B cell (primary cell): ENCODE results near the gene CD93. TPM values are rescaled to one million over a fixed set of nuclear protein-coding genes. Genes with fewer than 3 reads are reported as not detected.

Experiments used
- ATAC-seq: fragments of 200-7000 bp; cut with Tn5 transposase; one replicate; pipeline ENCODE4 v1.10.0; 2021; ENCODE audit warnings: low read depth, mild to moderate bottlenecking, moderate number of reproducible peaks, moderate library complexity
- CTCF ChIA-PET: fragments of 350-600 bp; sonication (Branson Sonifier 250); formaldehyde crosslinking; loops from one replicate; lab custom pipeline; 2021; ENCODE audit warnings: antibody characterized with exemption, inconsistent platforms; lab: Charles Lee
- POLR2A ChIA-PET: fragments of 350-600 bp; sonication (Branson Sonifier 250); formaldehyde crosslinking; loops from one replicate; lab custom pipeline; 2021; ENCODE audit warnings: antibody characterized with exemption; lab: Charles Lee
- DNase-seq: peaks from one replicate; pipeline ENCODE4 v3.0.0; 2013
- H2AFZ ChIP-seq: 2 replicates; pipeline ENCODE4 v1.6.1; 2012; ENCODE audit warnings: mild to moderate bottlenecking, low read depth, low read length; ENCODE audit not compliant: insufficient read depth, poor library complexity, severe bottlenecking
- H3K27ac ChIP-seq, 2 donors: 1 replicate in 1 of 2; 2 replicates in 1 of 2; pipeline ENCODE4 v1.5.1; 2012 to 2013; ENCODE audit warnings: low read length in 2 of 2, mild to moderate bottlenecking in 2 of 2, moderate library complexity in 1 of 2
- H3K27me3 ChIP-seq, 4 experiments: fragments of 200-600 bp in 1 of 4; sonication (generic) in 1 of 4; replicated peaks in 1 of 4; 1 replicate in 2 of 4; 2 replicates in 2 of 4; pipeline versions ENCODE4 v1.6.1 to v1.7.0; 2013 to 2016; ENCODE audit warnings: low read length in 3 of 4, mild to moderate bottlenecking in 2 of 4, mixed read lengths in 1 of 4, moderate library complexity in 1 of 4; ENCODE audit not compliant: insufficient read depth in 4 of 4, control insufficient read depth in 3 of 4; ENCODE audit errors: control extremely low read depth in 1 of 4
- H3K36me3 ChIP-seq, 2 experiments: replicated peaks in 1 of 2; 1 replicate in 1 of 2; 2 replicates in 1 of 2; pipeline versions ENCODE4 v1.6.1 to v1.7.1; 2013; ENCODE audit warnings: low read length in 1 of 2; ENCODE audit not compliant: insufficient read depth in 2 of 2, control insufficient read depth in 1 of 2; ENCODE audit errors: control extremely low read depth in 1 of 2, extremely low read depth in 1 of 2
- H3K4me1 ChIP-seq, 2 donors: fragments of 200-600 bp in 1 of 2; sonication (generic) in 1 of 2; 1 replicate in 1 of 2; 2 replicates in 1 of 2; pipeline versions ENCODE4 v1.5.1 to v1.6.1; 2013 to 2017; ENCODE audit warnings: low read length in 2 of 2; ENCODE audit not compliant: control insufficient read depth in 2 of 2, insufficient read depth in 2 of 2
- H3K4me2 ChIP-seq: replicated peaks from 2 replicates; pipeline ENCODE3; 2012; ENCODE audit warnings: mild to moderate bottlenecking, low read depth, low read length; ENCODE audit not compliant: poor library complexity, severe bottlenecking
- H3K4me3 ChIP-seq, 5 experiments: fragments of 200-600 bp in 1 of 5; sonication (generic) in 1 of 5; 1 replicate in 3 of 5; 2 replicates in 2 of 5; pipeline versions ENCODE4 v1.5.1 to v1.7.0; 2011 to 2016; ENCODE audit warnings: low read length in 4 of 5, mild to moderate bottlenecking in 4 of 5, low read depth in 2 of 5, control low read depth in 1 of 5, moderate library complexity in 1 of 5; ENCODE audit not compliant: insufficient read depth in 1 of 5; ENCODE audit errors: control extremely low read depth in 1 of 5, extremely low read depth in 1 of 5
- H3K79me2 ChIP-seq: fragments of 200-600 bp; sonication (generic); one replicate; pipeline ENCODE4 v1.6.0; 2016; ENCODE audit warnings: low read length; ENCODE audit not compliant: control insufficient read depth, insufficient read depth
- H3K9ac ChIP-seq: fragments of 200-600 bp; sonication (generic); 2 replicates; pipeline ENCODE4 v1.6.1; 2017; ENCODE audit warnings: mild to moderate bottlenecking, low read length, moderate library complexity
- H3K9me3 ChIP-seq, 3 donors: one replicate each; pipeline versions ENCODE4 v1.6.1 to v1.7.1; 2013; ENCODE audit warnings: low read length in 2 of 3; ENCODE audit not compliant: control insufficient read depth in 2 of 3, insufficient read depth in 1 of 3; ENCODE audit errors: control extremely low read depth in 1 of 3
- H4K20me1 ChIP-seq: 2 replicates; pipeline ENCODE4 v1.6.0; 2012; ENCODE audit warnings: mild to moderate bottlenecking, low read length; ENCODE audit not compliant: insufficient read depth, control insufficient read depth, poor library complexity, severe bottlenecking
- H3K27ac Mint-ChIP-seq: one replicate; pipeline ENCODE4 v1.8.0; 2021; ENCODE audit warnings: mixed read lengths
- H3K27me3 Mint-ChIP-seq: one replicate; pipeline ENCODE4 v1.8.0; 2021; ENCODE audit warnings: mixed read lengths
- H3K4me1 Mint-ChIP-seq: one replicate; pipeline ENCODE4 v1.8.0; 2021; ENCODE audit warnings: mixed read lengths
- H3K4me3 Mint-ChIP-seq: one replicate; pipeline ENCODE4 v1.8.0; 2021; ENCODE audit warnings: mixed read lengths
- H3K9me3 Mint-ChIP-seq: one replicate; pipeline ENCODE4 v1.8.0; 2022; ENCODE audit warnings: mixed read lengths; ENCODE audit not compliant: insufficient read depth
- EZH2 ChIP-seq: IDR thresholded peaks from 2 replicates; pipeline ENCODE4 v1.6.1; 2012; ENCODE audit warnings: borderline replicate concordance, low read depth, mild to moderate bottlenecking, moderate library complexity, low read length; ENCODE audit not compliant: insufficient read depth, poor library complexity, severe bottlenecking
- WGBS: methylation state at CpG from one replicate; pipeline ENCODE4 v1.1.5; 2013; ENCODE audit warnings: missing lambda C conversion rate; ENCODE audit not compliant: insufficient coverage; 5-methylcytosine and 5-hydroxymethylcytosine counted together
- intact Hi-C: fragments of 100-400 bp; cut with micrococcal nuclease; formaldehyde crosslinking; loops from one replicate; pipeline ENCODE4 v1.10.0; 2022
- polyA plus RNA-seq: library from polyadenylated mRNA; depleted of rRNA; stranded (reverse); fragments of >200 nt; gene quantifications from 2 replicates; pipeline ENCODE4 v1.2.3, GENCODE V29; 2012
- total RNA-seq, 2 donors: library from RNA; stranded (reverse); fragments of 120-200 nt in 1 of 2; gene quantifications; 1 replicate in 1 of 2; 2 replicates in 1 of 2; pipeline versions ENCODE4 v1.2.3 to v1.2.4, GENCODE V29; 2013 to 2022
- TF ChIP-seq, protein P1 (sequence below): fragments of 200-600 bp; IDR thresholded peaks from one replicate; pipeline ENCODE4 v1.8.0; 2022; ENCODE audit warnings: antibody characterized with exemption, mild to moderate bottlenecking

Gene CD93
- total and polyA plus RNA-seq, 2 donors (not counting 1 experiment from before 2014, with no cell fraction given): 0.12 to 0.51 TPM

DNA sequence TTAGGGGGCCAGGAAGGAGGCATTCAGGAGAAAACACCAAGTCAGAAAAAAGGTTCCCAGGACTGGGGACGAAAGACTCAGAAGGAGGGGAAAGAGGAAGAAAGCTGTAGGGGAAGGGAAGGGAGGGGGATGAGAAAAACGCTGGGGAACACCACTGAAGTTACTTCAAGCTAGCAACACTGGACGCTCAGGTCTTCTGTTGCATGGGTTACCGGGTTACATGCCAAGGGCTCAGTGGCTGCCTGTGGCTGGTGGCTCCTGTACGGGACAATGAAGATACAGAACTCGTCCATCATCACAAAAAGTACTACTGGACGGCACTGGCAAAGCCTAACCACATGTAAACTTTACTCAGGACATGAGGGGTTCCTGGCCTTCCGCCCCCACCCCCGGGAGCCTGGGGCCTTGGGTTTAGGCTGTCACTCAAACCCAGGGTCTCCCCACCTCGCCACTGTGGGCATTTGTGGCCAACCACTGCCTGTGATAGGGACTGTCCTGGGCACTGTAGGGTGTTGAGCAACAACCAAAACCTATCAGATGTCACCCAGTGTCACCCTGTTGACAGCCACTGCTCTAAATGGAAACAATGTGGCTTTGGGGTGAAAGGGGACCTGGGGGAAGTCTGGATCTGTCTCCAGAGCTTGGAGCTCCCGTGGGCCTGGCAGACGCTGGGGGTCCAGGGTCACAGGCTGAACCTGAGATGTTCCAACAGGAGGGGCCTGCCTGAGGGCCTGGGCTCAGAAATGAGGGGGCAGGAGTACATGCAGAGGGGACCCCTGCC, 40.3 kb upstream of the CD93 start:
- no peak for ATAC-seq
- H3K79me2 ChIP-seq: no peaks in the 10 kb centered on the region

GRCh38 chr20:23125625-23126191, 39.6 kb upstream of the CD93 start:
- Histone ChIP-seq H3K27me3 (no peaks in the 10 kb centered on the region), H3K79me2 (no peaks in the 10 kb centered on the region), H3K27ac (no peak overlapping the region), H3K9ac (no peak overlapping the region), H2AFZ (no peak overlapping the region), H3K4me2 (no peak overlapping the region), H3K36me3 (no peaks in the 10 kb centered on the region), H4K20me1 (no peaks in the 10 kb centered on the region), H3K4me3 (no peak overlapping the region), H3K9me3 (peaks cover 0 to 11% (median 0%) of the 10 kb centered on the region in 3 donors), H3K4me1 (peaks cover 0 to 15% of the 10 kb centered on the region in 2 donors)
- TF ChIP-seq, protein P1, sequence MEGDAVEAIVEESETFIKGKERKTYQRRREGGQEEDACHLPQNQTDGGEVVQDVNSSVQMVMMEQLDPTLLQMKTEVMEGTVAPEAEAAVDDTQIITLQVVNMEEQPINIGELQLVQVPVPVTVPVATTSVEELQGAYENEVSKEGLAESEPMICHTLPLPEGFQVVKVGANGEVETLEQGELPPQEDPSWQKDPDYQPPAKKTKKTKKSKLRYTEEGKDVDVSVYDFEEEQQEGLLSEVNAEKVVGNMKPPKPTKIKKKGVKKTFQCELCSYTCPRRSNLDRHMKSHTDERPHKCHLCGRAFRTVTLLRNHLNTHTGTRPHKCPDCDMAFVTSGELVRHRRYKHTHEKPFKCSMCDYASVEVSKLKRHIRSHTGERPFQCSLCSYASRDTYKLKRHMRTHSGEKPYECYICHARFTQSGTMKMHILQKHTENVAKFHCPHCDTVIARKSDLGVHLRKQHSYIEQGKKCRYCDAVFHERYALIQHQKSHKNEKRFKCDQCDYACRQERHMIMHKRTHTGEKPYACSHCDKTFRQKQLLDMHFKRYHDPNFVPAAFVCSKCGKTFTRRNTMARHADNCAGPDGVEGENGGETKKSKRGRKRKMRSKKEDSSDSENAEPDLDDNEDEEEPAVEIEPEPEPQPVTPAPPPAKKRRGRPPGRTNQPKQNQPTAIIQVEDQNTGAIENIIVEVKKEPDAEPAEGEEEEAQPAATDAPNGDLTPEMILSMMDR: no peak
- no peak for TF ChIP-seq EZH2
- WGBS: 7% methylated on average over 4 of the region's 5 CpGs
- ChIA-PET CTCF (no interaction called here), POLR2A (no interaction called here)
- DNase-seq: peak; percentile 5
- Mint-ChIP-seq H3K4me3 (no peak overlapping the region), H3K4me1 (peaks cover 6% of the 10 kb centered on the region), H3K27me3 (peaks cover 15% of the 10 kb centered on the region), H3K9me3 (no peaks in the 10 kb centered on the region), H3K27ac (no peak overlapping the region)
- intact Hi-C loops: no loop called here
- ATAC-seq: no peak

More for the DNA sequence above, 40.3 kb upstream of the CD93 start:
- H3K4me1 Mint-ChIP-seq: peaks cover 6% of the 10 kb centered on the region
- intact Hi-C loops: no loop called here
- no peak for DNase-seq
- TF ChIP-seq, protein P1: no peak
- no peak for TF ChIP-seq EZH2
- H3K27ac ChIP-seq: no peak overlapping the region
- H3K9me3 Mint-ChIP-seq: no peaks in the 10 kb centered on the region
- H3K4me2 ChIP-seq: no peak overlapping the region
- no peaks in the 10 kb centered on the region for H4K20me1 ChIP-seq
- H3K9ac ChIP-seq: no peak overlapping the region
- no peak overlapping the region for H3K4me3 Mint-ChIP-seq
- peaks cover 0 to 15% of the 10 kb centered on the region in 2 donors for H3K4me1 ChIP-seq
- no peak overlapping the region for H3K27ac Mint-ChIP-seq
- H3K9me3 ChIP-seq: peaks cover 0 to 11% (median 0%) of the 10 kb centered on the region in 3 donors
- H3K27me3 ChIP-seq: no peaks in the 10 kb centered on the region
- H3K4me3 ChIP-seq: no peak overlapping the region
- H2AFZ ChIP-seq: no peak overlapping the region
- WGBS: 22% methylated on average over 10 of the region's 12 CpGs
- CTCF ChIA-PET: no interaction called here
- POLR2A ChIA-PET: no interaction called here
- H3K36me3 ChIP-seq: no peaks in the 10 kb centered on the region
- H3K27me3 Mint-ChIP-seq: peaks cover 10% of the 10 kb centered on the region
